Measurements from ENCODE around the gene LARGE2.
A peak's percentile ranks its signal among the peaks of the same experiment; 100 is the strongest.

The LARGE2 gene

DNA sequence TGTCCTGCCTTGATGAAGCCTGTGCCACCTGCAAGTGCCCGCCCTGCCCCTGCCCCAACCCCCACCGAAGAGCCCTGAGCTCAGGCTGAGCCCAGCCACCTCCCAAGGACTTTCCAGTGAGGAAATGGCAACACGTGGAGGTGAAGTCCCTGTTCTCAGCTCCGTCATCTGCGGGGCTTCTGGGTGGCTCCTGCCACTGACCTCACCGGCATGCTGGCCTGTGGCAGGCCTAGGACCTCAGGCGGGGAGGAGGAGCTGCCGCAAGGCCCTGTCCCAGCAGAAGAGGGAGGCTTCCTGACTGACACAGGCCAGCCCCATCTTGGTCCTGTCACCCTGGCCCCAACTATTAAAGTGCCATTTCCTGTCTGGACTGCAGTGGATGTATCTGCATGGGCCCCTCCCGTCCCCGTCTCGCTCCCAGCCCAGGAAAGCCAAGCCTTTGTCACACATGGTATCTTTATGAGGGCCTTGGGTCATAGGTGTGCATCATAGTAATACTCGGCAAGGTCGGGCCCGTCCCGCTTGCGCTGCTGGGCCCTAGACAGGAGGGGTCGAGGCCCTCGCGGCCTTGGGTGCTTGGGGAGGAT lies 16.3 kb upstream of the LARGE2 start:
- no peak for DNase-seq (ENCODE audit: low spot score)
- peak overlapping the region; percentile 33; the same call in 1 of the 2 replicates for H3K27ac ChIP-seq
- TF ChIP-seq, protein P1, sequence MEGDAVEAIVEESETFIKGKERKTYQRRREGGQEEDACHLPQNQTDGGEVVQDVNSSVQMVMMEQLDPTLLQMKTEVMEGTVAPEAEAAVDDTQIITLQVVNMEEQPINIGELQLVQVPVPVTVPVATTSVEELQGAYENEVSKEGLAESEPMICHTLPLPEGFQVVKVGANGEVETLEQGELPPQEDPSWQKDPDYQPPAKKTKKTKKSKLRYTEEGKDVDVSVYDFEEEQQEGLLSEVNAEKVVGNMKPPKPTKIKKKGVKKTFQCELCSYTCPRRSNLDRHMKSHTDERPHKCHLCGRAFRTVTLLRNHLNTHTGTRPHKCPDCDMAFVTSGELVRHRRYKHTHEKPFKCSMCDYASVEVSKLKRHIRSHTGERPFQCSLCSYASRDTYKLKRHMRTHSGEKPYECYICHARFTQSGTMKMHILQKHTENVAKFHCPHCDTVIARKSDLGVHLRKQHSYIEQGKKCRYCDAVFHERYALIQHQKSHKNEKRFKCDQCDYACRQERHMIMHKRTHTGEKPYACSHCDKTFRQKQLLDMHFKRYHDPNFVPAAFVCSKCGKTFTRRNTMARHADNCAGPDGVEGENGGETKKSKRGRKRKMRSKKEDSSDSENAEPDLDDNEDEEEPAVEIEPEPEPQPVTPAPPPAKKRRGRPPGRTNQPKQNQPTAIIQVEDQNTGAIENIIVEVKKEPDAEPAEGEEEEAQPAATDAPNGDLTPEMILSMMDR (conservative IDR thresholded peaks at IDR 0.05; ENCODE audit: low read depth) = no peak
- POLR2A ChIA-PET (ENCODE audit: low non-redundant PET) = no interaction called here
- CTCF ChIA-PET = interaction anchor here (1.0 kb wide), 1 partner anchor 59 kb away, joined by 7 read pairs; no protein-coding TSS in a partner anchor

DNA sequence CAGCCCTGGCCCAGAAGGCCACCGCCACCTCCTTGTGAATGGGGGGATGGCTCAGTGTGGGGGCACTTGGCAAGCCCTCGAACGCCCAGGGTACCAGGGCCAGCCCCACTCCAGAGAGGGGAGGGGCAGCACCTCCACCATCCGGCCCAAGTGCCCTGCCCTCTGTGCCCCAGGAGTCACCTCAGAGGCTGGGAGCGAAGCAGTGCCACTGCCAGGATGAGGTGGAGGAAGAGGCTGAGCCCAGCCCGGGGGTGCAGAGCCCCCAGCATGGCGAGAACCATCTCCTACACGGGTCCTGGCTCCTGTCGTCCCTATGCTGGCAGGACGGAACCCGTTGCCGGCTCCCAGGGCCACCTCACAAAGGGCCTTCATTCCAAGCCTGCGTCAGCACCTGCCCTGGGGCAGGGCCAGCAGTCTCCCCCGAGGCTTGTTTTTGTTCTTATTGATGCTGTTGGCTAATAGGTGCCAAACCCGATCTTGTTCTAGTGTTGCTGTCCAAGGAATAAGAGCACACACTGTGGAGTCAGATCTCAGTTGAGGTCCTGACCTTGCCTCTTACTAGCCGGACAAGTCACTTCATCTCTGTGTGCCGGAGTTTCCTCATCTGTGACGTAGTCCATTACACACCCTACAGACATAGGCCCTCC lies 15.4 kb upstream of the LARGE2 start, which contains the start of gene FREY1:
Gene FREY1, minus strand, starts transcription at position 307 of the 647 bp plus-strand sequence. Its CDS starts 26 bp downstream, at position 281.
- POLR2A ChIA-PET (ENCODE audit: low non-redundant PET) = no interaction called here
- TF ChIP-seq, protein P1 (conservative IDR thresholded peaks at IDR 0.05; ENCODE audit: low read depth) = no peak
- no peak for DNase-seq (ENCODE audit: low spot score)
- CTCF ChIA-PET = no interaction called here
- H3K27ac ChIP-seq = peak within 1 kb of the TSS; percentile 33

DNA sequence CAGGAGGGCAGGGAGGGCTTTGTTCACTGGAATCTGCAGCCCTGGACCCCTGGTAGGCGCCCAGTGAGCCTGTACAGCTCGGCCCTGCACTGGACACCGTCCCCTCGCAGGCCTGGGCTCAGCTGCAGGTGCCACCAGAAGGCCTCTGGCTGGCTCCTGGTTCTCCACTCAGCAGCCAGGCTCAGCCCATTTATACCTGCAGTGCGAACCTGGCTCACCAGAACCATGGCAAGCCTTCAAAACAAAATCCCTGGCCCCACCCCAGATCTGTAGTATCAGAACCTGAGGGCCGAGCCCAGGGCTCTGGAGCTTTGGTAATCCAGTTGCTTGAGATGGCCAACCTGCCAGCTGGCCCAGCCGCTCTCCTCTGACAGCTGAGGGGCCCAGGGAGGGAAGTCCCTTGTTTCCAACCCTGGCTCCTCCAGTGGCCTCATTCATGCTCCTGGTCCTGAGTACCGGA lies 14.5 kb upstream of the LARGE2 start:
- no peak for DNase-seq (ENCODE audit: low spot score)
- TF ChIP-seq, protein P1 (conservative IDR thresholded peaks at IDR 0.05; ENCODE audit: low read depth) = no peak
- ChIA-PET POLR2A (ENCODE audit: low non-redundant PET) (interaction anchor here (1.6 kb wide), 1 partner anchor 10 kb away, joined by 5 read pairs; the partner anchor contains the start of gene PEX16), CTCF (no interaction called here)
- peak overlapping the region; percentile 33 for H3K27ac ChIP-seq

DNA sequence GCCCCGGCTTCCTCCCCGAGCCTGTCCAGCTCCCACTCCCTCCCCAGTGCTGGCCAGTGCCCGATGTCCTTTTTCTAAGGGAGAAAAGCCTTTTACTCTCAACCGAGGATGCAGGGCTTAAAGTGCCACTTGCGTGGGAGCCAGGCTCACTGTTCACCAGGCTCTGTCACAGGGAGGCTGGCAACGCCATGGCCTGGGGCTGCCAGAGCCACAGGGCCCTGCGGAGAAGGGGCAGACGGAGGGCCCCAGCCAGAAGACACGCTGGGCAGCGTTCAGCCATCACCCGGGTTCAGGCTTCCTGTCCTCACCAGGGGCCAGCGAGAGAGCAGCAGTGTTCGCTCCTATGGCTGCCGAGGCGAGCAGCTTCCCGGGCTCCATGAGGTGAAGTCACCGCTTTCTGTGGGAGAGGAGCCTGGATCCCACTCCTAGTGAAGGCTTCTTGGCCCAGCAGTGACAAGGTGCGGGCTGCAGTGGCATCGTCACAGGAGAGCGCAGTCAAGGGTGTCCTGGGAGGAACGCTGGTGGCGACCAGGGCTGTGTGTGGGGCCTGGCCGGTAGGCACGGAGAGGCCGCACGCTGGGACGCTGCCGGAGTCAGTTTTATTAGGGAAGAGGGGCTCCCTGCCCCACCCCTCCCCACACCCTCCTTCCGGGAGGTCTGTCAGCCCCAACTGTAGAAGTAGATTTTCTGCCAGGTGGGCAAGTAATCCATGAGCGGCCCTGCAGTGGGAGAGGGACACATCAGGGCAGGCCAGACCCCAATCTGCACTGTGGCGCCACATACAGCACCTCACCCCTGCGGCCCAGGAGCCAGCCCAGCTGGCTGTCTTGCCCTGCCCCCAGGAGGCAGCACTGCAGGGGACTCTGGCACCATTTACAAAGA lies 12.6 kb upstream of the LARGE2 start:
- ChIA-PET POLR2A (ENCODE audit: low non-redundant PET) (interaction anchor here (1.6 kb wide), 1 partner anchor 8 kb away, joined by 5 read pairs; the partner anchor contains the start of gene PEX16), CTCF (no interaction called here)
- TF ChIP-seq, protein P1 (conservative IDR thresholded peaks at IDR 0.05; ENCODE audit: low read depth) = no peak
- H3K27ac ChIP-seq = peak overlapping the region; percentile 20
- no peak for DNase-seq (ENCODE audit: low spot score)

DNA sequence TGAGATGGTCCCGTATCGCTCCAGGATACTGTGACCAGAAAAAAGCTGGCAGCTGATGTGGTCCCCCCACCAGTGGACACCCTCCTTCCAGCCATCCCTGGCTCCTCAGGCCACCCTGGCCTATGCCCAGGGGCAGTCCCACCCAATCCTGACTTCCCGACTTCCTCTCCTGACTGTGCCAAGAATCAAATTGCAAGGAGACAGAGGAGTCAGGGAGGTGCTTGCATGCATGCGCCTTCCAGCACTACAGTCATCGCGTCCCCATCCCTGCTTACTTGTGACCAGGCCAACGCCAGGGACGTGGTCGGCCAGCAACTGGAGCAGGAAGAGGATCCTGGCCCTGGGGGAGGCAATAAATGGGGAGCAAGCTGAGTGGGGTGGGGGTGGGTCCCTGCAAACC lies 11.8 kb upstream of the LARGE2 start:
- H3K27ac ChIP-seq = peak overlapping the region; percentile 9; the same call in 1 of the 2 replicates
- no peak for DNase-seq (ENCODE audit: low spot score)
- ChIA-PET POLR2A (ENCODE audit: low non-redundant PET) (no interaction called here), CTCF (no interaction called here)
- TF ChIP-seq, protein P1 (conservative IDR thresholded peaks at IDR 0.05; ENCODE audit: low read depth) = no peak

DNA sequence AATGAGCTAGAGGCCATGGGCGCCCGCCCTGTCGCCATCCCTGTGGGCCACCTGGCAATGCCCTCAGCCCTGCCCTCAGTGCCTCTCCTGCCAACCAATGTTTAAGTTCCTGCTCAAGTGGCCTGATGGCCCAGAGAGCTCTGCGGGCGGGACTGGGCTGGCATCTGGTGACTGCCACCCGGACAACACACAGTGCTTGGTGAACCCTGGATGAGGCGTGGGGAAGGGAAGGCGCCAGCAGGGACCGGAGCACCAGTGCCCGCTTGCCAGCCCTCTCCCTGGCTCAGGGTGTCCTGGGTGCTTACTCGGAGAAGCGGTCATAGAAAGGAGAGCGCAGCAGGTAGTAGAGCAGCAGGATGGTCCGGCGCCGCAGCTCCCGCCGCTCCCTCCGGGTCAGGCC lies 8.9 kb upstream of the LARGE2 start:
- POLR2A ChIA-PET (ENCODE audit: low non-redundant PET) = no interaction called here
- TF ChIP-seq, protein P1 (conservative IDR thresholded peaks at IDR 0.05; ENCODE audit: low read depth) = no peak
- CTCF ChIA-PET = interaction anchor here (0.6 to 1.1 kb wide), 2 partner anchors 13 to 15 kb away, joined by 3 read pairs; no protein-coding TSS in a partner anchor
- peak overlapping the region; percentile 25; the same call in 1 of the 2 replicates for H3K27ac ChIP-seq
- DNase-seq (ENCODE audit: low spot score) = no peak

All from RWPE1 (cell line).